ENCODE measurements around the gene APOB.

APOB gene

DNA sequence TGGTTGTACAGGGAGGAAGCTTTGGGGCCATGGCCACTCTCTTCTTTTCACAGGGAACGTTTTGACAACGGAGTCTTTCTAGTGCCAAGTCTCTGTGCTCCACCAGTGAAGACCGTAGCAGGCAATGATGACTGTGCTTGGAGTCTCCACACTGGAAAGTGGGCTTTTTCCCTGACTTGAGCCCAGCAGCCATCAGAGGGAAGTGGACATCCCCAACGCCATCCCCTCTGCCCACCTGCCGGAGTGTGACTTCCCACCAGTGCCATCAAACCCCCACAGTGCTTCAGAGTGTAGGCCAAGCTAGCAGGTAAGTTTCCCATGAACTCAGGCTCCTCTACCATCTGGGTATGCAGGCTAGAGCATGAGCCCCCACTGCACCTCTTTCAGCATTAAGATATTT lies 78.7 kb downstream of the APOB start:
- TF ChIP-seq TAF1 (IDR thresholded peaks at IDR 0.05; ENCODE audit: borderline replicate concordance, insufficient read depth, low read length): no peak
- no peak for TF ChIP-seq FOXP2 (optimal IDR thresholded peaks at IDR 0.05; ENCODE audit: borderline replicate concordance, extremely low read depth, extremely low read length, insufficient read depth)

GRCh38 chr2:20963867-20964266 lies 80.0 kb downstream of the APOB start:
- no peak for TF ChIP-seq FOXP2 (optimal IDR thresholded peaks at IDR 0.05; ENCODE audit: borderline replicate concordance, extremely low read depth, extremely low read length, insufficient read depth)

GRCh38 chr2:20962939-20963557 lies 80.8 kb downstream of the APOB start:
- TF ChIP-seq FOXP2 (optimal IDR thresholded peaks at IDR 0.05; ENCODE audit: borderline replicate concordance, extremely low read depth, extremely low read length, insufficient read depth) (no peak), SIN3A (IDR thresholded peaks at IDR 0.05; ENCODE audit: borderline replicate concordance, insufficient read depth, low read length) (no peak), TAF1 (IDR thresholded peaks at IDR 0.05; ENCODE audit: borderline replicate concordance, insufficient read depth, low read length) (no peak), POLR2AphosphoS5 (IDR thresholded peaks at IDR 0.05; ENCODE audit: low read depth, low read length) (no peak)
- TF ChIP-seq, protein P1, sequence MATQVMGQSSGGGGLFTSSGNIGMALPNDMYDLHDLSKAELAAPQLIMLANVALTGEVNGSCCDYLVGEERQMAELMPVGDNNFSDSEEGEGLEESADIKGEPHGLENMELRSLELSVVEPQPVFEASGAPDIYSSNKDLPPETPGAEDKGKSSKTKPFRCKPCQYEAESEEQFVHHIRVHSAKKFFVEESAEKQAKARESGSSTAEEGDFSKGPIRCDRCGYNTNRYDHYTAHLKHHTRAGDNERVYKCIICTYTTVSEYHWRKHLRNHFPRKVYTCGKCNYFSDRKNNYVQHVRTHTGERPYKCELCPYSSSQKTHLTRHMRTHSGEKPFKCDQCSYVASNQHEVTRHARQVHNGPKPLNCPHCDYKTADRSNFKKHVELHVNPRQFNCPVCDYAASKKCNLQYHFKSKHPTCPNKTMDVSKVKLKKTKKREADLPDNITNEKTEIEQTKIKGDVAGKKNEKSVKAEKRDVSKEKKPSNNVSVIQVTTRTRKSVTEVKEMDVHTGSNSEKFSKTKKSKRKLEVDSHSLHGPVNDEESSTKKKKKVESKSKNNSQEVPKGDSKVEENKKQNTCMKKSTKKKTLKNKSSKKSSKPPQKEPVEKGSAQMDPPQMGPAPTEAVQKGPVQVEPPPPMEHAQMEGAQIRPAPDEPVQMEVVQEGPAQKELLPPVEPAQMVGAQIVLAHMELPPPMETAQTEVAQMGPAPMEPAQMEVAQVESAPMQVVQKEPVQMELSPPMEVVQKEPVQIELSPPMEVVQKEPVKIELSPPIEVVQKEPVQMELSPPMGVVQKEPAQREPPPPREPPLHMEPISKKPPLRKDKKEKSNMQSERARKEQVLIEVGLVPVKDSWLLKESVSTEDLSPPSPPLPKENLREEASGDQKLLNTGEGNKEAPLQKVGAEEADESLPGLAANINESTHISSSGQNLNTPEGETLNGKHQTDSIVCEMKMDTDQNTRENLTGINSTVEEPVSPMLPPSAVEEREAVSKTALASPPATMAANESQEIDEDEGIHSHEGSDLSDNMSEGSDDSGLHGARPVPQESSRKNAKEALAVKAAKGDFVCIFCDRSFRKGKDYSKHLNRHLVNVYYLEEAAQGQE (IDR thresholded peaks at IDR 0.05; ENCODE audit: insufficient read depth in 1 of 2, low read depth in 2 of 2, low read length in 2 of 2): no peak

DNA sequence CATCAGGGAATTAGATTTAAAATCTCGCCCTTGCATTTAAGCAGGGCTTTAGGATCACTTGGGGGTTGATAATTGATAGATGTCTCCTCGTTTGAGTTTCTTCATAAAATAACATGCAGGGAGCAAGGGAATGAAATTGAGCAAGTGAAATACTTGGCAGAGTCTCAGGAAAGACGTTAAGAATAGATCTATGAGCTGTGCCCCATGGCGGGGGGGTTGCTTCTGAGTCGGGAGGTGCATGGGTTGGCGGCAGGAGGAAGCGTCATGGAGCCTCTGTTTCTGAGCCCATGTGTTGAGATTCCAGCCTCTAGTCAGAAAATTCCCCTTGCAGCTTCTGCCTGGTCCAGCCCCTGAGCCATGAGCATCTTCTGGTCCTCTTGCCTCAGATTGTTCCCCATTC lies 82.0 kb downstream of the APOB start:
- TF ChIP-seq, protein P1 (IDR thresholded peaks at IDR 0.05; ENCODE audit: insufficient read depth in 1 of 2, low read depth in 2 of 2, low read length in 2 of 2): no peak

DNA sequence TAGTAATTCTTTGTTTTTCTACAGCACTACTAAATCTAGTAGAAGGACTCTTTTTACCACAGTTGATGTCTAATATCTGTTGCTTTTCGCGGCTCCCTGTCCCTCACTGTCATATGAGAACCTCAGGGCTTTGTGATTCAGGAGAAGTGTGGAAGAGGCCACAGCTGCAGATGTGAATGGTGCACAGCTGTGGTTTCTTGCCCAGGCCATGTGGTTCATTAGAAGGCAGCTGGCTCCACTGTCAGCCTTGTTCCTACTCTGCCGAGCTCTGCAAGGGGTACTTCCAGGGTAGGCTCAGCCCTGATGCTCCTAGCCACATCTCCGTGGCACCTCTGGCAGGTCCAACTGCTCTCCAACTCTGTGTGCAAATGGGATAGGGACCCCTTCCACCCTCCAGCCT lies 83.9 kb downstream of the APOB start:
- TF ChIP-seq FOXP2 (optimal IDR thresholded peaks at IDR 0.05; ENCODE audit: borderline replicate concordance, extremely low read depth, extremely low read length, insufficient read depth) (no peak), SIN3A (IDR thresholded peaks at IDR 0.05; ENCODE audit: borderline replicate concordance, insufficient read depth, low read length) (no peak), TAF1 (IDR thresholded peaks at IDR 0.05; ENCODE audit: borderline replicate concordance, insufficient read depth, low read length) (no peak), POLR2AphosphoS5 (IDR thresholded peaks at IDR 0.05; ENCODE audit: low read depth, low read length) (no peak)
- TF ChIP-seq, protein P1 (IDR thresholded peaks at IDR 0.05; ENCODE audit: insufficient read depth in 1 of 2, low read depth in 2 of 2, low read length in 2 of 2): no peak

- no peak for TF ChIP-seq POLR2AphosphoS5 (IDR thresholded peaks at IDR 0.05; ENCODE audit: low read depth, low read length)
- TF ChIP-seq, protein P1 (IDR thresholded peaks at IDR 0.05; ENCODE audit: insufficient read depth in 1 of 2, low read depth in 2 of 2, low read length in 2 of 2): no peak
- TF ChIP-seq FOXP2 (optimal IDR thresholded peaks at IDR 0.05; ENCODE audit: borderline replicate concordance, extremely low read depth, extremely low read length, insufficient read depth): no peak
- no peak for TF ChIP-seq SIN3A (IDR thresholded peaks at IDR 0.05; ENCODE audit: borderline replicate concordance, insufficient read depth, low read length)
- no peak for TF ChIP-seq TAF1 (IDR thresholded peaks at IDR 0.05; ENCODE audit: borderline replicate concordance, insufficient read depth, low read length)
Measured at GRCh38 chr2:20959252-20959651, 84.6 kb downstream of the APOB start.
